PC-9 (cell line): Measurements from ENCODE around the gene TMEM250. TPM values are rescaled to one million over a fixed set of nuclear protein-coding genes. Genes with fewer than 3 reads are reported as not detected.

Experiments
- BruUV-seq: library from RNA; stranded (reverse); fragments of 400-500 nt; replicated peaks from 2 replicates; lab custom pipeline; 2021; lab: Mats Ljungman, UMichigan
- CTCF ChIA-PET: fragments of 300-600 bp; sonication (Branson Sonifier 250); formaldehyde crosslinking; loops from one replicate; lab custom pipeline; 2022; ENCODE audit warnings: antibody characterized with exemption; lab: Charles Lee
- POLR2A ChIA-PET: fragments of 300-600 bp; sonication (Branson Sonifier 250); formaldehyde crosslinking; loops from one replicate; lab custom pipeline; 2022; ENCODE audit warnings: antibody characterized with exemption; ENCODE audit not compliant: unreplicated experiment; lab: Charles Lee
- DNase-seq, 2 experiments: peaks; one replicate each; pipeline versions ENCODE4 v3.0.0 to v3.0.0-alpha.2; 2015 to 2022; ENCODE audit warnings: mixed read lengths in 1 of 2
- H2AFZ ChIP-seq: fragments of 200-600 bp; sonication (generic); 2 replicates; pipeline ENCODE4 v1.8.1; 2017; ENCODE audit warnings: antibody characterized with exemption
- H3F3A ChIP-seq: fragments of 200-600 bp; sonication (generic); 2 replicates; pipeline ENCODE4 v1.8.1; 2017; ENCODE audit warnings: antibody characterized with exemption, mild to moderate bottlenecking, low read depth; ENCODE audit not compliant: insufficient read depth
- H3K27ac ChIP-seq: fragments of 200-600 bp; sonication (generic); 2 replicates; pipeline ENCODE4 v1.6.1; 2016; ENCODE audit warnings: mixed run types
- H3K27me3 ChIP-seq: fragments of 200-600 bp; sonication (generic); 2 replicates; pipeline ENCODE4 v1.6.1; 2016; ENCODE audit warnings: low read depth, mixed run types; ENCODE audit not compliant: insufficient read depth
- H3K36me3 ChIP-seq: fragments of 200-600 bp; sonication (generic); 2 replicates; pipeline ENCODE4 v1.6.1; 2016; ENCODE audit warnings: low read depth, mixed run types
- H3K4me1 ChIP-seq: fragments of 200-600 bp; sonication (generic); replicated peaks from 2 replicates; pipeline ENCODE4 v1.6.1; 2016; ENCODE audit warnings: mixed run types; ENCODE audit not compliant: insufficient read depth
- H3K4me2 ChIP-seq: fragments of 200-600 bp; sonication (generic); 2 replicates; pipeline ENCODE4 v1.6.1; 2017; ENCODE audit warnings: mixed run types
- H3K4me3 ChIP-seq: fragments of 200-600 bp; sonication (generic); 2 replicates; pipeline ENCODE4 v1.6.1; 2016; ENCODE audit warnings: mixed run types
- H3K79me2 ChIP-seq: fragments of 200-600 bp; sonication (generic); 2 replicates; pipeline ENCODE4 v1.6.1; 2017; ENCODE audit warnings: low read depth, mixed run types
- H3K9me2 ChIP-seq: fragments of 200-600 bp; sonication (generic); 2 replicates; pipeline ENCODE4 v1.8.1; 2017; ENCODE audit warnings: mild to moderate bottlenecking; ENCODE audit not compliant: insufficient read depth
- H3K9me3 ChIP-seq: fragments of 200-600 bp; sonication (generic); 2 replicates; pipeline ENCODE4 v1.8.1; 2016; ENCODE audit warnings: low read depth; ENCODE audit not compliant: insufficient read depth
- H4K20me1 ChIP-seq: fragments of 200-600 bp; sonication (generic); 2 replicates; pipeline ENCODE4 v1.8.1; 2017; ENCODE audit not compliant: insufficient read depth
- CTCF ChIP-seq: fragments of 200-600 bp; sonication (generic); conservative IDR thresholded peaks from 2 replicates; pipeline ENCODE4 v1.6.1; 2017; ENCODE audit warnings: mixed run types, antibody characterized with exemption, mild to moderate bottlenecking, moderate library complexity
- EZH2 ChIP-seq: fragments of 200-600 bp; sonication (generic); IDR thresholded peaks from 2 replicates; pipeline ENCODE4 v1.8.0; 2017; ENCODE audit warnings: antibody characterized with exemption, low read depth
- intact Hi-C: fragments of 100-400 bp; cut with micrococcal nuclease; formaldehyde crosslinking; loops from one replicate; pipeline ENCODE4 v1.10.0; 2022; ENCODE audit not compliant: unreplicated experiment
- total RNA-seq: library from RNA; stranded (reverse); gene quantifications from 2 replicates; pipeline ENCODE4 v1.2.3, GENCODE V29; 2021

TMEM250 gene
- total RNA-seq, 1 experiment from 2014 or later, result 73.8 TPM

GRCh38 chr9:136154943-136155342, 36.3 kb upstream of the TMEM250 start:
- H3K9me3 ChIP-seq, result no peaks in the 10 kb centered on the region
- H3K79me2 ChIP-seq, result no peaks in the 10 kb centered on the region
- no peaks in the 10 kb centered on the region for H4K20me1 ChIP-seq
- H3K4me3 ChIP-seq, result no peak overlapping the region
- ChIA-PET POLR2A (no interaction called here), CTCF (no interaction called here)
- intact Hi-C loops, result no loop called here
- no peaks in the 10 kb centered on the region for H3K4me1 ChIP-seq
- no peaks in the 10 kb centered on the region for H3F3A ChIP-seq
- TF ChIP-seq EZH2 (no peak), CTCF (no peak)
- no peak overlapping the region for H3K27ac ChIP-seq
- H3K36me3 ChIP-seq, result no peaks in the 10 kb centered on the region
- H3K4me2 ChIP-seq, result no peak overlapping the region
- H3K27me3 ChIP-seq, result peaks cover 55% of the 10 kb centered on the region
- H3K9me2 ChIP-seq, result no peaks in the 10 kb centered on the region
- no peak overlapping the region for H2AFZ ChIP-seq
- DNase-seq, result no peak
- no TSS peak for BruUV-seq

DNA sequence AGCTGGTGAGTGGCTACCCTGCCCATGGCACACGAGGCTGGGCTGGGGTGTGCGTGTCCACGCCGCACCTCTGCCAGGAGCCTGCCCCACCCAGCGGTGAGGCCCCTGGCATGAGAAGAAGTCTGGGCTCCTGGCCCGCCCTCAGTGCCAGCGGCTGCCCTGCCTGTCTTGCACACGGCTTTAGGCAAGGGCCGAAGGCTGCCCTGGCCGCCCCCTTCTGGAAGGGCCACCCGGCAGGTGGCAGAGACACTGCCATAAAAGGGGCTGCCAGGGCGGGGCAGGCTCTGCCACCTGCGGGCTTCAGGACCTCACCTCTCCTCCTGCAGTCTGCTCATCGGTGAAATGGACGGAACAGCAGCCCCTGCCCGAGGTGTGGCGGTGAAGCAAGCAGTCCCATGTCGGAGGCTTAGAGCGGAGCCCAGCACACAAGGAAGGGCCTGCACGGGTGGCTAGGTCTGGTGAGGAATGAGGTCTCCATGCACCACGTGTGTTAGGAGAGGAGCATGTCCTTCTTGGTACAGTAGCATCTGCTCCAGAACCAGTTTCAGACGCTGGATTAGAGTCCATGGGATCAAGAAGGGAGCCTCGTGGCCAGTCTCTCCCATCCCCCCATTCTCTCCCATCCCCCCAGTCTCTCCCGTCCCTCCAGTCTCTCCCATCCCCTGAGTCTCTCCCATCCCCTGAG, 34.8 kb upstream of the TMEM250 start:
- intact Hi-C loops, result no loop called here
- Histone ChIP-seq H3K36me3 (no peaks in the 10 kb centered on the region), H2AFZ (no peak overlapping the region), H3F3A (no peaks in the 10 kb centered on the region), H3K27ac (no peak overlapping the region), H3K9me2 (no peaks in the 10 kb centered on the region), H4K20me1 (no peaks in the 10 kb centered on the region), H3K4me3 (no peak overlapping the region), H3K9me3 (no peaks in the 10 kb centered on the region), H3K79me2 (no peaks in the 10 kb centered on the region), H3K4me1 (no peaks in the 10 kb centered on the region), H3K4me2 (no peak overlapping the region), H3K27me3 (peaks cover 51% of the 10 kb centered on the region)
- POLR2A ChIA-PET, result no interaction called here
- no TSS peak for BruUV-seq
- peak in 1 of 2 experiments; percentile 21 for DNase-seq
- CTCF ChIA-PET, result no interaction called here
- TF ChIP-seq CTCF (no peak), EZH2 (no peak)

- POLR2A ChIA-PET, result no interaction called here
- no peaks in the 10 kb centered on the region for H4K20me1 ChIP-seq
- no TSS peak for BruUV-seq
- H3K4me3 ChIP-seq, result no peak overlapping the region
- no peaks in the 10 kb centered on the region for H3K79me2 ChIP-seq
- H3K9me2 ChIP-seq, result no peaks in the 10 kb centered on the region
- CTCF ChIA-PET, result no interaction called here
- H3K27me3 ChIP-seq, result peaks cover 51% of the 10 kb centered on the region
- H3K4me1 ChIP-seq, result no peaks in the 10 kb centered on the region
- H3F3A ChIP-seq, result no peaks in the 10 kb centered on the region
- no peak for TF ChIP-seq EZH2
- TF ChIP-seq CTCF, result no peak
- H3K36me3 ChIP-seq, result no peaks in the 10 kb centered on the region
- no peak overlapping the region for H2AFZ ChIP-seq
- DNase-seq, result no peak
- H3K9me3 ChIP-seq, result no peaks in the 10 kb centered on the region
- intact Hi-C loops, result no loop called here
- no peak overlapping the region for H3K27ac ChIP-seq
- H3K4me2 ChIP-seq, result no peak overlapping the region
Measured at GRCh38 chr9:136152931-136153330, 34.3 kb upstream of the TMEM250 start.
